GM23338 (cell line): Measurements from ENCODE around the gene CHCHD3. TPM values are rescaled to one million over a fixed set of nuclear protein-coding genes. Genes with fewer than 3 reads are reported as not detected.

Experiments used
- ATAC-seq: fragments of 200-7000 bp; cut with Tn5 transposase; 3 replicates; pipeline ENCODE4 v1.9.1; 2020
- DNase-seq: peaks from one replicate; pipeline ENCODE4 v3.0.0-alpha.2; 2015; ENCODE audit warnings: low spot score
- H2AFZ ChIP-seq: fragments of 200-600 bp; sonication (generic); 2 replicates; pipeline ENCODE4 v1.8.0; 2016; ENCODE audit warnings: antibody characterized with exemption, mild to moderate bottlenecking, moderate library complexity
- H3F3A ChIP-seq: fragments of 200-600 bp; sonication (generic); replicated peaks from 2 replicates; pipeline ENCODE4 v1.8.0; 2017; ENCODE audit warnings: antibody characterized with exemption, mixed run types, low read depth
- H3K27ac ChIP-seq: fragments of 200-600 bp; sonication (generic); 2 replicates; pipeline ENCODE4 v1.6.1; 2016; ENCODE audit warnings: low read depth
- H3K27me3 ChIP-seq: fragments of 200-600 bp; sonication (generic); 2 replicates; pipeline ENCODE4 v1.8.0; 2016; ENCODE audit warnings: mild to moderate bottlenecking, mixed run types, moderate library complexity; ENCODE audit not compliant: insufficient read depth
- H3K36me3 ChIP-seq: fragments of 200-600 bp; sonication (generic); 2 replicates; pipeline ENCODE4 v1.8.0; 2016; ENCODE audit warnings: mild to moderate bottlenecking; ENCODE audit not compliant: insufficient read depth
- H3K4me1 ChIP-seq: fragments of 200-600 bp; sonication (generic); 2 replicates; pipeline ENCODE4 v1.8.0; 2016; ENCODE audit warnings: mild to moderate bottlenecking, moderate library complexity; ENCODE audit not compliant: insufficient read depth
- H3K4me2 ChIP-seq: fragments of 200-600 bp; sonication (generic); 2 replicates; pipeline ENCODE4 v1.7.1; 2017; ENCODE audit warnings: mixed run types
- H3K4me3 ChIP-seq: fragments of 200-600 bp; sonication (generic); 2 replicates; pipeline ENCODE4 v1.6.1; 2016; ENCODE audit warnings: mixed run types
- H3K79me2 ChIP-seq: fragments of 200-600 bp; sonication (generic); replicated peaks from 2 replicates; pipeline ENCODE4 v1.8.0; 2017; ENCODE audit warnings: mild to moderate bottlenecking; ENCODE audit not compliant: insufficient read depth
- H3K9me2 ChIP-seq: fragments of 200-600 bp; sonication (generic); 2 replicates; pipeline ENCODE4 v1.8.0; 2017; ENCODE audit not compliant: insufficient read depth
- H4K20me1 ChIP-seq: fragments of 200-600 bp; sonication (generic); replicated peaks from 2 replicates; pipeline ENCODE4 v1.8.0; 2017; ENCODE audit warnings: mild to moderate bottlenecking; ENCODE audit not compliant: insufficient read depth
- H3K27ac Mint-ChIP-seq: 2 replicates; pipeline ENCODE4 v1.8.0; 2020; ENCODE audit warnings: inconsistent platforms, mild to moderate bottlenecking, moderate library complexity, mixed read lengths
- H3K27me3 Mint-ChIP-seq: 3 replicates; pipeline ENCODE4 v1.8.0; 2022; ENCODE audit warnings: low read depth, mild to moderate bottlenecking, moderate library complexity, mixed read lengths, inconsistent platforms; ENCODE audit not compliant: insufficient read depth, poor library complexity
- H3K36me3 Mint-ChIP-seq: 3 replicates; pipeline ENCODE4 v1.8.0; 2021; ENCODE audit warnings: low read depth, mild to moderate bottlenecking, inconsistent platforms, moderate library complexity, mixed read lengths
- H3K4me1 Mint-ChIP-seq: 3 replicates; pipeline ENCODE4 v1.8.0; 2020; ENCODE audit warnings: mild to moderate bottlenecking, inconsistent platforms, mixed read lengths
- H3K4me3 Mint-ChIP-seq: 3 replicates; pipeline ENCODE4 v1.8.0; 2021; ENCODE audit warnings: moderate library complexity, mild to moderate bottlenecking, inconsistent platforms, mixed read lengths
- H3K9me3 Mint-ChIP-seq: 3 replicates; pipeline ENCODE4 v1.8.0; 2020; ENCODE audit warnings: moderate library complexity, mild to moderate bottlenecking, inconsistent platforms, mixed read lengths
- CTCF ChIP-seq, 2 experiments: fragments of 200-600 bp in 1 of 2; sonication (generic) in 1 of 2; conservative IDR thresholded peaks; 2 replicates each; pipeline versions ENCODE4 v1.5.1 to v1.6.1; 2016 to 2017; ENCODE audit warnings: antibody characterized with exemption in 2 of 2, low read depth in 2 of 2, mild to moderate bottlenecking in 2 of 2, moderate library complexity in 1 of 2
- ETS1 ChIP-seq: IDR thresholded peaks from 2 replicates; pipeline ENCODE4 v1.6.1; 2016; ENCODE audit warnings: antibody characterized with exemption
- ZNF331 ChIP-seq: fragments of 250-450 bp; sonication (Bioruptor Pico); IDR thresholded peaks from 2 replicates; pipeline ENCODE4 v1.5.0; 2020; ENCODE audit warnings: low read depth, mild to moderate bottlenecking, moderate library complexity
- ZNF462 ChIP-seq: fragments of 250-450 bp; sonication (Bioruptor Pico); IDR thresholded peaks from 2 replicates; pipeline ENCODE4 v1.5.0; 2020; ENCODE audit warnings: mild to moderate bottlenecking, moderate library complexity
- polyA plus RNA-seq: library from polyadenylated mRNA; unstranded; fragments of >200 nt; fragmentation: Nextera tagmentation; extraction: Ambion mirVana; gene quantifications from 2 replicates; pipeline ENCODE4 v1.2.1, GENCODE V29; 2016
- total RNA-seq: library from RNA; depleted of rRNA; stranded (reverse); fragments of >200 nt; shearing (Covaris generic); gene quantifications from 2 replicates; pipeline ENCODE4 v1.2.3, GENCODE V29; 2014

CHCHD3 gene
- total and polyA plus RNA-seq, 2 experiments from 2014 or later, result 107 to 131 TPM

GRCh38 chr7:132777414-132777813, 304.5 kb downstream of the CHCHD3 start (continued):
- TF ChIP-seq ETS1, result no peak
- TF ChIP-seq ZNF462 (CRISPR knock-in tag), result no peak

- Histone ChIP-seq H4K20me1 (no peaks in the 10 kb centered on the region), H3K27ac (no peak overlapping the region), H3F3A (no peaks in the 10 kb centered on the region), H3K4me2 (no peak overlapping the region), H3K36me3 (no peaks in the 10 kb centered on the region), H3K79me2 (no peaks in the 10 kb centered on the region), H3K4me3 (no peak overlapping the region), H3K4me1 (peaks cover 4% of the 10 kb centered on the region; the same call in 1 of the 2 replicates), H3K27me3 (no peaks in the 10 kb centered on the region), H2AFZ (no peak overlapping the region), H3K9me2 (no peaks in the 10 kb centered on the region)
- DNase-seq (no peak), ATAC-seq (no peak)
- Mint-ChIP-seq H3K27ac (no peak overlapping the region), H3K4me1 (peaks cover 16% of the 10 kb centered on the region), H3K9me3 (no peaks in the 10 kb centered on the region), H3K27me3 (peaks cover 8% of the 10 kb centered on the region), H3K4me3 (no peak overlapping the region), H3K36me3 (no peaks in the 10 kb centered on the region)
- TF ChIP-seq CTCF (conservative IDR thresholded peaks at IDR 0.05; ENCODE audit: low read depth in 2 of 2) (no peak), ZNF331 (no peak)
Measured at GRCh38 chr7:132776048-132776620, 305.8 kb downstream of the CHCHD3 start.
